ENCODE results near the gene AURKAIP1. TPM values are rescaled to one million over a fixed set of nuclear protein-coding genes. Genes with fewer than 3 reads are reported as not detected.

Gene AURKAIP1
- total and polyA plus RNA-seq, 9 of the 15 experiments (the other 6 are each of a cell fraction or from before 2014, with no cell fraction given): 7.8 to 478 (median 92.0) TPM

DNA sequence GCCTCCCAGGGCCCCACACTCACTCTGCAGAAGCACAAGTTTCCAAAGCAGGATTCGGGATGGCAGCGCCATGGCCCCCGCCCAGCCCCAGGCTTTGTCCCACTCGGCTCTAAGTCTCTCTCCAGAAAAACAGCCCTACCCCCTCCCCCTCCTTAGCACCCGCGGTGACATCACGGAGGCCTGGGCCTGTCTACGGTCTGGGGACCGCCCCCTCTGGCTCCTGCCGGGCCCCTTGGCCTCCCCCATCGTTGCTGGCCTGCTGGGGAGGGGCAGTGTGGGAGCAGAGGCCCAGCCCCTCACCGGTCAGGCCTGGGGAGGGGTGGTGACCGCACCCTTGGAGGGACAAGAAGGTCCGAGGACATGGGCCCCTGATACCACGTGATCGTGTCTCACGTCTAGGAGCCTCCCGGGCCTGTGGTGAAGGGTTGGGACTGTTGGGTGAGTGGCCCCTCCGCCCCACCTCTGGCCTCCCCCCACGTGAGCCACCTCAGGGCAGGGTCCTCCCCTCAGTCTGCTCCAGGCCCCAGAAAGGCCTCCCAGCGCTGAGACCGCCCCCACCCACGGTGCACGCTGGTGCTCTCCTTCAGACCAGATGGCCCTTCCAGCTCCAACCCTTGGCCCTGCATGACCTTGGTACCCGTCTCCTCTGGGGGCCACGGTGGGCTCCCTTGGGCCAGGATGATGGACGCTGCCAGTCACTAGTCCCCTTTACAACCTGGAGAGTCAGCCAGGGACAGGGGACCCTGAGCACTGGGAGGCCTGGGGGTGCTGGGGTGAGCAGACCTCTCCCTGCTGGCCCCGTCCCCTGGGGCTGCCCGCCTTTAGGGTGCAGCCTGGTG, 16.4 kb downstream of the AURKAIP1 start, which contains the start of gene MXRA8 (continued):
- no peak for TF ChIP-seq SIN3A (IDR thresholded peaks at IDR 0.05; ENCODE audit: borderline replicate concordance in 2 of 2, control insufficient read depth in 1 of 2, low read depth in 2 of 2, low read length in 2 of 2)
- TF ChIP-seq, protein P1, sequence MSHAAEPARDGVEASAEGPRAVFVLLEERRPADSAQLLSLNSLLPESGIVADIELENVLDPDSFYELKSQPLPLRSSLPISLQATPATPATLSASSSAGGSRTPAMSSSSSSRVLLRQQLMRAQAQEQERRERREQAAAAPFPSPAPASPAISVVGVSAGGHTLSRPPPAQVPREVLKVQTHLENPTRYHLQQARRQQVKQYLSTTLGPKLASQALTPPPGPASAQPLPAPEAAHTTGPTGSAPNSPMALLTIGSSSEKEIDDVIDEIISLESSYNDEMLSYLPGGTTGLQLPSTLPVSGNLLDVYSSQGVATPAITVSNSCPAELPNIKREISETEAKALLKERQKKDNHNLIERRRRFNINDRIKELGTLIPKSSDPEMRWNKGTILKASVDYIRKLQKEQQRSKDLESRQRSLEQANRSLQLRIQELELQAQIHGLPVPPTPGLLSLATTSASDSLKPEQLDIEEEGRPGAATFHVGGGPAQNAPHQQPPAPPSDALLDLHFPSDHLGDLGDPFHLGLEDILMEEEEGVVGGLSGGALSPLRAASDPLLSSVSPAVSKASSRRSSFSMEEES (CRISPR knock-in tag; IDR thresholded peaks at IDR 0.05): peak; percentile 95
- TF ChIP-seq NFRKB (IDR thresholded peaks at IDR 0.05; ENCODE audit: low read depth): peak; percentile 49; the same call in 1 of the 2 replicates
- TF ChIP-seq MIER1 (IDR thresholded peaks at IDR 0.05; ENCODE audit: low read depth): no peak
- TF ChIP-seq CBFB (CRISPR knock-in tag; IDR thresholded peaks at IDR 0.05): peak; percentile 91
- TF ChIP-seq, protein P2, sequence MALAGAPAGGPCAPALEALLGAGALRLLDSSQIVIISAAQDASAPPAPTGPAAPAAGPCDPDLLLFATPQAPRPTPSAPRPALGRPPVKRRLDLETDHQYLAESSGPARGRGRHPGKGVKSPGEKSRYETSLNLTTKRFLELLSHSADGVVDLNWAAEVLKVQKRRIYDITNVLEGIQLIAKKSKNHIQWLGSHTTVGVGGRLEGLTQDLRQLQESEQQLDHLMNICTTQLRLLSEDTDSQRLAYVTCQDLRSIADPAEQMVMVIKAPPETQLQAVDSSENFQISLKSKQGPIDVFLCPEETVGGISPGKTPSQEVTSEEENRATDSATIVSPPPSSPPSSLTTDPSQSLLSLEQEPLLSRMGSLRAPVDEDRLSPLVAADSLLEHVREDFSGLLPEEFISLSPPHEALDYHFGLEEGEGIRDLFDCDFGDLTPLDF (CRISPR knock-in tag; IDR thresholded peaks at IDR 0.05): no peak
- TF ChIP-seq, protein P3, sequence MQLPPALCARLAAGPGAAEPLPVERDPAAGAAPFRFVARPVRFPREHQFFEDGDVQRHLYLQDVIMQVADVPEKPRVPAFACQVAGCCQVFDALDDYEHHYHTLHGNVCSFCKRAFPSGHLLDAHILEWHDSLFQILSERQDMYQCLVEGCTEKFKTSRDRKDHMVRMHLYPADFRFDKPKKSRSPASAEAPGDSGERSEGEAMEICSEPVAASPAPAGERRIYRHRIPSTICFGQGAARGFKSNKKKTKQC (CRISPR knock-in tag; IDR thresholded peaks at IDR 0.05): 0 out of 2 replicates have a peak, but pooled peaks have one; percentile 20
- TF ChIP-seq KDM2B (CRISPR knock-in tag; IDR thresholded peaks at IDR 0.05): no peak
- TF ChIP-seq ZNF695 (CRISPR knock-in tag; IDR thresholded peaks at IDR 0.05): no peak
- TF ChIP-seq POU5F1 (IDR thresholded peaks at IDR 0.05; ENCODE audit: borderline replicate concordance, low read depth, low read length, partially characterized antibody): no peak
- no peak for TF ChIP-seq MCM2 (IDR thresholded peaks at IDR 0.05; ENCODE audit: low read depth)
- TF ChIP-seq, protein P4, sequence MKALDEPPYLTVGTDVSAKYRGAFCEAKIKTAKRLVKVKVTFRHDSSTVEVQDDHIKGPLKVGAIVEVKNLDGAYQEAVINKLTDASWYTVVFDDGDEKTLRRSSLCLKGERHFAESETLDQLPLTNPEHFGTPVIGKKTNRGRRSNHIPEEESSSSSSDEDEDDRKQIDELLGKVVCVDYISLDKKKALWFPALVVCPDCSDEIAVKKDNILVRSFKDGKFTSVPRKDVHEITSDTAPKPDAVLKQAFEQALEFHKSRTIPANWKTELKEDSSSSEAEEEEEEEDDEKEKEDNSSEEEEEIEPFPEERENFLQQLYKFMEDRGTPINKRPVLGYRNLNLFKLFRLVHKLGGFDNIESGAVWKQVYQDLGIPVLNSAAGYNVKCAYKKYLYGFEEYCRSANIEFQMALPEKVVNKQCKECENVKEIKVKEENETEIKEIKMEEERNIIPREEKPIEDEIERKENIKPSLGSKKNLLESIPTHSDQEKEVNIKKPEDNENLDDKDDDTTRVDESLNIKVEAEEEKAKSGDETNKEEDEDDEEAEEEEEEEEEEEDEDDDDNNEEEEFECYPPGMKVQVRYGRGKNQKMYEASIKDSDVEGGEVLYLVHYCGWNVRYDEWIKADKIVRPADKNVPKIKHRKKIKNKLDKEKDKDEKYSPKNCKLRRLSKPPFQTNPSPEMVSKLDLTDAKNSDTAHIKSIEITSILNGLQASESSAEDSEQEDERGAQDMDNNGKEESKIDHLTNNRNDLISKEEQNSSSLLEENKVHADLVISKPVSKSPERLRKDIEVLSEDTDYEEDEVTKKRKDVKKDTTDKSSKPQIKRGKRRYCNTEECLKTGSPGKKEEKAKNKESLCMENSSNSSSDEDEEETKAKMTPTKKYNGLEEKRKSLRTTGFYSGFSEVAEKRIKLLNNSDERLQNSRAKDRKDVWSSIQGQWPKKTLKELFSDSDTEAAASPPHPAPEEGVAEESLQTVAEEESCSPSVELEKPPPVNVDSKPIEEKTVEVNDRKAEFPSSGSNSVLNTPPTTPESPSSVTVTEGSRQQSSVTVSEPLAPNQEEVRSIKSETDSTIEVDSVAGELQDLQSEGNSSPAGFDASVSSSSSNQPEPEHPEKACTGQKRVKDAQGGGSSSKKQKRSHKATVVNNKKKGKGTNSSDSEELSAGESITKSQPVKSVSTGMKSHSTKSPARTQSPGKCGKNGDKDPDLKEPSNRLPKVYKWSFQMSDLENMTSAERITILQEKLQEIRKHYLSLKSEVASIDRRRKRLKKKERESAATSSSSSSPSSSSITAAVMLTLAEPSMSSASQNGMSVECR (CRISPR knock-in tag; IDR thresholded peaks at IDR 0.05): peak; percentile 53; the same call in 1 of the 2 replicates
- TF ChIP-seq KLF10 (CRISPR knock-in tag; IDR thresholded peaks at IDR 0.05): no peak
- TF ChIP-seq SMARCA4 (IDR thresholded peaks at IDR 0.05): 0 out of 2 replicates have a peak, but pooled peaks have one; percentile 23
- no peak for TF ChIP-seq ZNF224 (CRISPR knock-in tag; IDR thresholded peaks at IDR 0.05)

Data from K562 (cell line).